ENCODE data around the gene BMP8A.

Gene BMP8A

GRCh38 chr1:39573736-39574624 lies 82.5 kb downstream of the BMP8A start:
- DNase-seq (no peak), ATAC-seq (no peak)
- H3K27me3 Mint-ChIP-seq, result no peaks in the 10 kb centered on the region
- peak overlapping the region; percentile 84 for H3K27ac Mint-ChIP-seq
- peaks cover 65% of the 10 kb centered on the region for H3K36me3 Mint-ChIP-seq (ENCODE audit: low read depth)
- peaks cover 43% of the 10 kb centered on the region for H3K4me1 Mint-ChIP-seq
- H3K4me3 Mint-ChIP-seq, result peak overlapping the region; percentile 86
- H3K9me3 Mint-ChIP-seq, result no peaks in the 10 kb centered on the region

DNA sequence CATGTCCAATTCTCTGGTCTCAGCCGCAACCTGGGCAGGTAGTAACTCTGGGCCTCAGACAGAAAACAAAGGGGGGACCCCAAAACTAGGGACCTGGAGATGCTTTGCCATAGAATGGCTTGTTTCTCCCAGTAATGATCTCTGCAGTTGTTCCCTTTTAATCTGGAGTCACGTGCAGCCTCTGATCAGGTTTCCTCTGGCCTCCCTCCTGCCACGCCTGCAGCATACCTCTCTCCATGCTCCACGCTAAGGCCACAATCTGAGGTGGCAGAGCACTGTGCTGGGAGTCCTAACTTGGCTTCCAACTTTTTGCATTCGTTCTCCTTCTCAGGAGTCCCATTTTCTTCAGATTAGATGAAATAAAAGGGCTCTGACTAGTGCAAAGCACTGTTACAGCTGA lies 83.2 kb downstream of the BMP8A start:
- peak overlapping the region; percentile 89 for H3K27ac Mint-ChIP-seq
- H3K9me3 Mint-ChIP-seq, result no peaks in the 10 kb centered on the region
- H3K4me3 Mint-ChIP-seq, result peak overlapping the region; percentile 86
- H3K27me3 Mint-ChIP-seq, result no peaks in the 10 kb centered on the region
- DNase-seq, result no peak
- peaks cover 60% of the 10 kb centered on the region for H3K36me3 Mint-ChIP-seq (ENCODE audit: low read depth)
- peaks cover 43% of the 10 kb centered on the region for H3K4me1 Mint-ChIP-seq
- no peak for ATAC-seq
